HG03575 (cell line): ENCODE measurements around the gene TMA7.

Experiments
- ATAC-seq: cut with Tn5 transposase; IDR thresholded peaks from one replicate; pipeline ENCODE4 v1.9.1; 2021; ENCODE audit not compliant: unreplicated experiment, insufficient number of reproducible peaks, low FRiP score; ENCODE audit errors: extremely low read depth

TMA7 gene

GRCh38 chr3:48432411-48433371, 7.4 kb upstream of the TMA7 start:
- ATAC-seq = no peak

GRCh38 chr3:48433472-48434118, 6.5 kb upstream of the TMA7 start:
- no peak for ATAC-seq

- no peak for ATAC-seq
Measured at GRCh38 chr3:48434591-48435222, 5.3 kb upstream of the TMA7 start.

- no peak for ATAC-seq
Measured at GRCh38 chr3:48435223-48435595, 4.8 kb upstream of the TMA7 start.

GRCh38 chr3:48435774-48436476, 4.1 kb upstream of the TMA7 start:
- ATAC-seq = no peak

- ATAC-seq = no peak
Measured at GRCh38 chr3:48436477-48436787, 3.6 kb upstream of the TMA7 start.

GRCh38 chr3:48436855-48437254, 3.2 kb upstream of the TMA7 start:
- ATAC-seq = no peak

GRCh38 chr3:48437812-48438211, 2.2 kb upstream of the TMA7 start:
- no peak for ATAC-seq

GRCh38 chr3:48440590-48440958, 517 bp downstream of the TMA7 start:
- no peak for ATAC-seq

- no peak for ATAC-seq
Measured at GRCh38 chr3:48441940-48442339, 1.9 kb downstream of the TMA7 start.

GRCh38 chr3:48445277-48445882, 5.3 kb downstream of the TMA7 start:
- ATAC-seq = no peak

GRCh38 chr3:48446043-48446424, 6.0 kb downstream of the TMA7 start:
- ATAC-seq = no peak

GRCh38 chr3:48446425-48447193, 6.6 kb downstream of the TMA7 start, which contains the start of gene ATRIP:
ATRIP (plus strand) TSS chr3:48446737; CDS start chr3:48446846, 109 bp downstream.
- ATAC-seq = no peak

- no peak for ATAC-seq
Measured at GRCh38 chr3:48451270-48451669, 11.2 kb downstream of the TMA7 start.

GRCh38 chr3:48456456-48456855, 16.4 kb downstream of the TMA7 start:
- ATAC-seq = no peak

- no peak for ATAC-seq
Measured at GRCh38 chr3:48459331-48459730, 19.3 kb downstream of the TMA7 start.

- ATAC-seq = no peak
Measured at GRCh38 chr3:48459773-48460516, 19.9 kb downstream of the TMA7 start.

GRCh38 chr3:48460517-48460902, 20.5 kb downstream of the TMA7 start:
- no peak for ATAC-seq
